LHCN-M2 (cell line): ENCODE measurements around the gene STX18. TPM values are rescaled to one million over a fixed set of nuclear protein-coding genes. Genes with fewer than 3 reads are reported as not detected.
"Not testable (repeated sequence)": the region's sequence is repeated elsewhere in the genome, so short reads cannot be mapped to it uniquely, and the experiment has no call there.

Experiments used
- DNase-seq: peaks from one replicate; pipeline ENCODE4 v3.0.0-alpha.2; 2012; ENCODE audit warnings: low read depth
- total RNA-seq: library from RNA; depleted of rRNA; stranded (reverse); fragments of >200 nt; gene quantifications from 2 replicates; pipeline ENCODE4 v1.2.3, GENCODE V29; 2014

The STX18 gene
- total RNA-seq, 1 experiment from 2014 or later: 22.7 TPM

DNA sequence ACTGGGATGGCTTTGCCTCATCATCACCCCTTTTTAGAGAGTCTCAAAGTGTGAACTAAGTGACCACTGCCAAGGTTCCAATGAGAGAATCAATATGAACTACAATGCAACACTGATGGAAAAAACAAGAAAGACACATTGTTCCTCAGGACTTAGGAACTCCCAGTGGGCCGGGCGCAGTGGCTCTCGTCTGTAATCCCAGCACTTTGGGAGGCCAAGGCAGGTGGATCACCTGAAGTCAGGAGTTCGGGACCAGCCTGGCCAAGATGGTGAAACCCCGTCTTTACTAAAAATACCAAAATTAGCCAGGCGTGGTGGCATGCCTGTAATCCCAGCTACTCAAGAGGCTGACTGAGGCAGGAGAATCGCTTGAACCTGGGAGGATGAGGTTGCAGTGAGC lies 119.7 kb downstream of the STX18 start:
- DNase-seq: not testable (repeated sequence)

DNA sequence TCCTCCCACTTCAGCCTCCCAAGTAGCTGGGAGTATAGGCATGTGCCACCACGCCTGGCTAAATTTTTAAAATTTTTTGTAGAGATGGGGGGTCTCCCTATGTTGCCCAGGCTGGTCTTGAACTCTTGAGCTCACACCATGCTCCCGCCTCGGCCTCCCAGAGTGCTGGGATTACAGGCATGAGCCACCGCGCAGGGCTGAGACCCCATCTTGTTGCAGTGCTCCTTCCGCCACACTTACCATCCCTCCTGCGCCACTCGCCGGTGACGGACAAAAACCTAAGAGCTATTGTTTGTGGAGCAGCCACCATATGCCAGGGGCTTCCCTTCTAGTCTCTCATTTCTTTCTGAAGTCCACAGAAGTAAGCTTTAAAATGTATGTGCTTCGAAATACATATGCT lies 120.5 kb downstream of the STX18 start:
- no peak for DNase-seq

DNA sequence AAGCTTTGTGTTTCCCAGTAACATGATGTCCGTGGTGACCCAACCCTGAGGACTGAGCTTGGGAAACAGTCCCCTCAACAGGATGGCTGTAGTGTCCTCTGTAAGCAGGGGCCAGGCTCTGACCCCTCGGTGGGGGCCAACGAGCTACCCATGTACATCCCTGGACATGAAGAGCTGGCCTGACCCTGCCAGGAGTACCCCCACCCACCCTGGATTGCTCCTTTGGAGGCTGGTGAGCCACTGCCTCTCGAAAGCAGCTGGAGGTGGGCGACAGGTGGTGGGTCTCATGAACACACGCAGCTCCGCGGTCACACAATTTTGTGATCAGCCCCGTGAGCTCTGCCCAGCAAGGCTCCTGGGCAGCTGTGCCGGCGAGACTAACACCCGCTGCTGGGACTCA lies 121.4 kb downstream of the STX18 start:
- DNase-seq: no peak

DNA sequence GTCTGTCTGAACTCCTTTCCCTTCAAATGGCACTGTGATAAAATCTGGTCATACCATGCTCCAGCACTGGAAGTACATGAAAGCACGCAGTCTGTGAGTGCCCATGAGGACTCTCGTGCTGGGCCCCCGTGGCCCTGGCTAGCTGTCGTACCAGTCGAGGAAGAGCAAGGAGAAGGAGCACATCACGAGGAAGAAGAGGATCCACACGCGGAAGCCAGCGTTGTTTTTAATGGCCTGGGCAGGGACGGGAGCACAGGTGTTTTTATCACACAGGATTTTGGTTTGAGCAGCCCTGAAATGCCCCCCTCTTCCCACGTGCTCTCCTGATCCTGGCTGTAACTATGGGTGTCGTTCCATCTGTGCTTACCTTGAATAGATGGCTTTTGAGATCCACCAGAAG lies 122.0 kb downstream of the STX18 start:
- DNase-seq: no peak

DNA sequence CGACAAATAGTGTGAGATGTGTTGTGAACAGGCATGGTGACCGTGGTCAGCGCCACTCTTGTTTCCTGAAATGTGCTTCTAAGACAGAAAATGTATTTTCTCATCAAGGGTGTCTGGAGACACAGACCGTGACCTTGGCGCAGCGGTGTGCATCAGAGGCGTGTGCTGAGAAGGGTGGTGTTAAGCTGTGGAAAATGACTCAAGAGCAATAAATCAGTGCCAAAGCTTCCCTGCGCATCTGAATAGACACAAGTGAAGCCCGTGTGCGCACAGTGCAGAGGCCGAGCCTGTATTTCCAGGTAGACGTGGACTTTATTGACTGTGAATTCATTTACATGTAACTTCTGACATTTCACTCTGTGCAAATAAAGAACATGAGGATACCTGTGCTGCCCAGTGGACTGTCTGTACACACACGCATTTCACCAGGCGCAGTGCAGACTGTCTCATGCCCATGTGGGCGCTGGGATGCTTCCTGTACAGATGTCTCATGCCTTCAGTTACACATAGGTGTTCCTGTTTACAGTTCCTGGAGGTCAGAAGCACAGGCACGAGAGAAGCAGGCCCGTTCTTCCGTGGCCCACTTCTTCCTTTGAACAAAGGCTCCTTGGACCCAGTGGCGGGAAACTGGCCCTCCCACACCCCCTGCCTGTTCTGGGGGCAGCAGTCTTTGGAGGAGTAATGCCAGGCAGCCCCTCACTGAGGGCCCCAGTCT lies 123.0 kb downstream of the STX18 start:
- no peak for DNase-seq

DNA sequence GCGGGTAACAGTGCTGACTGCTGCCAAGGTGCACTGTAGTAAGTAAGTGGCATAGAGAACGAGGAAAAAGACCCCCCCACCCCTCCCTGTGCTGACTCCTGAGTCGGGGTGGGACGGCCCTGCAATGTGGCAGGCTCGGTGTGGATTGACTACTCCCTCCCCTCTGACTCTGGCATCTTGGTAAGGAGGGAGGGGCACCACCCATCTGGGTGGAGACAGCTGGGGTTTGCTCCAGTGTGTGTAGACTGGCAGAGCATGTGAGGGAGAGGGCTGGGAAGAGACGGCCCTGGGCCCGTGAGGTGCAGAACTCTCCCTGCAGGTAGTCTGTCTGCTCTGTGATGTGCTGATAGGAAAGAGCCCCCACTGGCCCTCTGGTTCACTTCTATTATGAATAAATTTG lies 124.0 kb downstream of the STX18 start:
- DNase-seq: no peak

DNA sequence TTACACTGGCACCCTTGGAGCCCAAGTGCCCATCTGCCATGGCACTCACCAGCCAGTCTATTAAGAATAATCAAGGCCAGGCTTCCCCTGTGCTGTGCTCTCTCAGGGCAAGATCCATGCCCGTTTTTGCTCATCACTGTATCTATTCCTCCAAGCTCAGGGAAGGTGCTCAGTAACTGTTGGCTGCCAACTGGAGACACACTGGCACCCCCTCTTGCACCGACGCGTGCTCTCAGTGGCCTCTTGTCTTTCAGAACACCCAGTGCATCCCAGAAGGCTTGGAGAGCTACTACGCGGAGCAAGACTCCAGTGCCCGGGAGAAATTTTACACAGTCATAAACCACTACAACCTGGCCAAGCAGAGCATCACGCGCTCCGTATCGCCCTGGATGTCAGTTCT lies 124.9 kb downstream of the STX18 start:
- DNase-seq: no peak

DNA sequence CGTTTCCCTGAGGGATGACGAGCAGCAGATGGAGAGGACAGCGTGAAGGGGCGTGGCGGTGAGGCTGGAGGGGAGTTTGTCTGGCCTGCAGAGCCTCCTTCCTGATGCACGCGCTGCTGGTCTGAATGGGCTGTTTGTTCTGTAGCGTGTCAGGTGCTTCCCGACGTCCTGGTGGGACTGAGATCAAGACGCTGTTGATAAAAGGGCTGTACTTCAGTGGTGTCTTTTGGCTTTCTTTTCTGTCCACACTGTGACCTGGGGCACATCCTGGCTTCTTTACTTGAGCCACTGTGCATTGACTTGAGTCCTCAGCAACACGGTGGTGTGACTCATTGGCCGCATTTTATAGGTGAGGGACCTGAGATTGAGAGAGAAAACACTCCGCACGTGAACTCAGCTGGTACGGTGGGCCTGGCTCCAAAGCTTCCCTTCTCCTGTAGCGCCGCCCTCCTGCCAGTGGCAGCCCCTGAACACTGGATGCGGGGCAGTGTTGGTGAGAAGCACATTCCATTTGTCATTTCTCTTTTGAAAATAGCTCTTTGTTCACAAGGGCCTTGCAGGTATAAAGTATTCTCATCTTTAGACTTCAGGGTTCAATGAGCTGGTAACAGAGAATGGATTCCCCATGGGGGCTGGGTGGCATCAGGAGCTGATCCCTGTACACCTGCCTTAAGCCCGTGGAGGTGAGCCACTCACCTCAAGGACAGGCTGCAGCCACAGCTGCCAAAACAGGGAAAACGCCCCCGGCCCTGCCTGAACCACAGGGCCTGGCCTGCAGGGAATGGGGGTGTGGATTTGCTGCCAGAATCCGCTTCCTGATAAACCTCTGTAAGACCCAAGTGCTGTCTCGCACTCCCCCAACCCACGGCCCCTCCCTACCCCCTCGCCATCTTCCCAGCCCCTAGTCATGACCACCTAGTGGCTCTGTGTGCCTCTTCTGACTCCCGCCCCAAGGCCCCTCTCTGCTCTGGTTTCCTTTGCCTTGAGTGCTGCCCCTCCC lies 125.7 kb downstream of the STX18 start:
- DNase-seq: no peak

DNA sequence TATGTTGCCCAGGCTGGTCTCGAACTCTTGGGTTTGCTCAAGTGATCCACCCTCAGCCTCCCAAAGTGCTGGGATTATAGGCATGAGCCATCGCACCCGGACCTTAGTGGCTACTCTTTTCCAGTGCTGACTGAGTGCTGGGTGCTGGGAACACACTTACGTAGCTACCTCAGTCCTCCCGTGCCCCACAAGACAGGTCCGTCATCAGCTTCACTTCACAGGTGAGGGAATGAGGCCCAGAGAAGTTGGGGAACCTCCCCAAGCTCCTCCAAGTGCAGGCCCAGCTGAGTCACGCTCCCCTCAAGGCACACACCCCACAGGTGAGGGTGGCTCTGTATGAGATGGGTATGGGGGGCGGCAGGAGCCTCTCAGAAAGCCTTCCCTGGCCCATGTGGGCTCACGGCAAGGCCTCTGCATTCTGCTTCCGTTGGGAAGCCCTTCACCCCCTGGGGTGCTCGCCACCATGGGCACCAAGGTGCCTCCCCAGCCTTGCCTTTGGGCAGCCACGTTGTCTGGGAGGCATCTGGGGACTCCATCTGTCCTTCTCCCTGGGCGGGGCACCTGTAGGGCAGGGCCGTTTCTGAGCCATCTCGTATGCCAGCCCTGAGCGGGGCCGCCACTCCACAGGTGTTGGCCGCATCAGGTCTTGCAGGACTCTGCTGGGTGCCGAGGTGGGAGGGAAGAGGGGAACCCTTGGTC lies 126.6 kb downstream of the STX18 start:
- DNase-seq: no peak

DNA sequence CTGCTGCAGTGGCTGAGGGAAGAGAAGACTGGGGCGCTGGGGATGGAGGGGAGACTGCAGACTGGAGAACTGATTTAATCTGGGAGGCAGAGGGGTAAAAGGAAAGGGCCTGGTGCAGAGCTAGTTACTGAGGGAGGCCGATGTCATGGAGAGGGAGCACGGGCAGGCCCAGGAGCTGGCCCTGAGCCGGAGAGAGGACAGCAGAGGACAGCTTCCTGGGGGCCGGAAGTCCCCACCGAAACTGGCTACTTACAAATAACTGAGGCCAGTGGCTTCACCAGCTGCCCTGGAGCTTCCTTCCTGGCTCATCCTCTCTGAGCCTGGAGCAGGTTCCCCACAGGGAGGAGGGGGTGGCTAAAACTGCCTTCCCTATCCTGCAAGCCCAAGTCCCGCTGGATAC lies 128.0 kb downstream of the STX18 start:
- DNase-seq: no peak

DNA sequence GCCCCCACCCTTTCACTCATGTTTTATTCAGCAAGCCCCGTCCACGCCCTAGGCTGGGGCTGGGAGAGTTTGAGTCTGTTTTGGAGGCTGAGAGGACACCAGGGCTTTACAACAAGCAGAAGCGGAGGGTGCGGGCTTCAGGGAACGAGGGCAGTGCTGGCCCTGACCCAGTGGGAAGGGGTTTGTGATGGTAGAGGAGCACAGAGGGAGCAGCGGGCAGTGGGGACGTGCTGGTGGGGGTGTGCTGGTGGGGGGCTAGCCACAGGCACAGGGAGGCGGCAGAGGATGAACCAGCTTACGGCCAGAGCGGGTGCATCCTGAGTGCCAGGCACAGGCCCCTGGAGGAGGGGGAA lies 128.5 kb downstream of the STX18 start:
- DNase-seq: no peak

DNA sequence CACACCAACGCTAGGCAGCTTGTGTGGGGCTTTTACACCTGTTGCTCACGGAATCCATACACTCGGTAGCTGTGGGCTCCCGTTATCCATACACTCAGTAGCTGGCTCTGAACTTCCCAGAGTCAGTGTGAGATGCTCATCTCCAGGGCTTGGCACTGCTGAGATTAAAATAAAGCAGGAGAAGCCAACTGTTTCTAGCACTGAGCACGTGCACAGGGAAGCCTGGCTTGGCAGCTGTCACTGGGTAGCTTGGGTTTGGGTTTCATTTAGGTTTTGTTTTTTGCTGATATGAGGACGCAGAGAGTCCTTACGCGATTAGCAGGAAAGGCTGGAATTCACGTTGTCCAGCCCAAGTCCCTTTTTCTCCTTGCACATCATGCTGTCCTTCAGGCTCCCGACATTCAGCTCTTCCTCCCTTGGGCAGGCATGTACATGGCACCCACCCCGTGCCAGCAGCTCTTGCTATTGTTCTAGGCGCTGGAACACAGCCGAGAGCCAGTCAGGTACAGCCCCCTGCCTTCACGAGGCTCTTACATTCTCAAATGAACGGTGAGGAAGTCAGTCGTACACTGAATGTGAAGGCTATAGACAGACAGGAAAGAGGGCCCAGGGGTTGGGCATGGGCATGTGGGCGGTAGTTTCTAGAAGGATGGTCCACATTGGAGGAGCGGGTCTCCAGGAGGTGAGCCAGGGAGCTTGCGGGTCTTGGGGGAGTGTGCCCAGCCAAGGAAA lies 129.0 kb downstream of the STX18 start:
- no peak for DNase-seq

DNA sequence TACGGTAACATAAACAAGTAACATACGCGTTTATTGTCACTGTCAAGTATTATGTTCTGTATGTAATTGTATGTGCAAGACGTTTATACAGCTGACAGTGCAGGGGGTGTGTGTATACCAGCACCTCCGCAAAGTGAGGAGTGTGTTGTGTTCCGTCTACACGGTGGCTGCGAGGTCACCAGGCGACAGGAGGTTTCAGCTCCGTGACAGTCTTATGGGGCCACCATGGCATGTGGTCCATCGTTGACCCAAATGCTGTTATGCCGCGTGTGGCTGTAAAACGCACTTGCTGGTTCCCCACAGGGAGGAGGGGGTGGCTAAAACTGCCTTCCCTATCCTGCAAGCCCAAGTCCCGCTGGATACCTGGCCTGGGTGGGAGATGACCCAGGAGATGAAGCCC lies 129.9 kb downstream of the STX18 start:
- no peak for DNase-seq

DNA sequence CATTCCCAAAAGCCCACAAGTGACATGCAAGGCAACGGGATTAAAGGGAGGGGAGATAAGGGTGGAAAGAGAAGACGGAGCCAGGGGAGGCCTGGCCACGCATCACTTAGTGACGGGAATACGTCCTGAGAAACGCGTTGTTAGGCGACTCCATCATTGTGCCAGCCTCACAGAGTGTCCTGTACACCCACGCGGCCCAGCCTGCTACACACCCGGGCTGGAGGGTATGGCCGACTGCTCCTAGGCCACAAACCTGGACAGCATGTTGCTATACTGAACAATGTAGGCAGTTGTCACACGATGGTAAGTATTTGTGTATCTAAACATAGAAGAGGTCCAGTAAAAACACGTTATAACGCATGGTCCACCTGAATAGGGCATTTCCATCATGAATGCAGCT lies 131.6 kb downstream of the STX18 start:
- no peak for DNase-seq

DNA sequence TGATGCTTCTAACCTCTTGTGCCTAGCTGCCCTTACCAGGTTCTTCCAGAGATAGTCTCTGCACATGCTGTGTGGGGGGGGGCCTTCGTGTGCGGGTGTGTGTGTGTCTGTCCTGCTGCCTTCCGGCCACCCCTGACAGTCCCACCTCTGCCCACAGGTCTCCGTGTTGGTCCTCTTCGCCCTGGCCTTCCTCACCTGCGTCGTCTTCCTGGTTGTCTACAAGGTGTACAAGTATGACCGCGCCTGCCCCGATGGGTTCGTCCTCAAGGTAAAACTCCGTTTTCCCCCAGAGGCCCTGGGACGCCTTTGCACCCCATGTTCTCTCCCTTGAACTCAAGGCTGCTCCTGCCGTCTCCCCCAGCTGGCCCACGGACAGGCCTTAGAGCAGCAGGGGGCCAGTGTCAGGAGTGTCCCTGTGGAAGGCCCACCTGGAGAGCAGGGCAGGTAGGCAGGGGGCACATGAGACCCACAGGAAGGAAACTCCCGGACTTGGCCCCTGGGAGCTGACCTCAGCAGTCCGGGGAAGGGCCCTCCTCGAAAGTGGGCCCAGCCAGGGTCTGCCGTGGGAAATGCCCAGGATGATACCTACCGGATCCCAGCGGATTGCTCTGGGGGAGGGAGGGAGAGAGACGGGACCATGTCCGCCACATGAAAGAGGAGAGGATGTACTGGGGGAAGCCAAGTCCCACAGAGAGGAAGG lies 132.3 kb downstream of the STX18 start:
- no peak for DNase-seq

DNA sequence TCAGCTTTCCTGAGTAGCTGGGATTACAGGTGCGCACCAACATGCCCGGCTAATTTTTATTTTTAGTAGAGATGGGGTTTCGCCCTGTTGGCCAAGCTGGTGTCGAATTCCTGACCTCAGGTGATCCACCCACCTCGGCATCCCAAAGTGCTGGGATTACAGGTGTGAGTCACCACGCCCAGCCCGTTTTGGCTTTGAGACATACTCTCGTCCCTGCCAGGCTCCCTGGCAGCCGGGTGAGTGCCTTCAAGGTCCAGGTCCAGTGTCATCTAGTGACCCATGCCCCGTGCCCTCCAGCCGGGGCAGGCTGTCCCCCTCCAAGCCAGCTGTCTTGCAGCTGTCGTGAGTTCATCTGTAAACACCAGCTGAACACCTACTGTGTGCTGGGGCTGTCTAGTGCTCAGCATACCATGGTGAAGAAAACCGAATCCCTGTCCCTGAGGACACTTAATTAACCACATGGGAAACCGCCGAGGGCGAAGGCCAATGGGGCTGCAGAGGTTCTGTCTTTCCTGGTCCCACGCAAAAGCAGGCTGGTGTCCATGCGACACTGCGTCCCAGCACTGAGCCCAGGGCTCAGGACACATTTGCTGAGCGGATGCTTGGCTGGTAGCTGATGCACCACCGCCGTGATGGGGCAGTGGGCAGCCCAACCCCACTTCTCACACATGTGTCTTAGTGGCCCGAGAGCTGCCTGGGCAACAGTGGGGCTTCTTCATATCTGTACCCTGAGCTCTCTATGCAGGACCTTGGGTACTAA lies 133.1 kb downstream of the STX18 start:
- no peak for DNase-seq

DNA sequence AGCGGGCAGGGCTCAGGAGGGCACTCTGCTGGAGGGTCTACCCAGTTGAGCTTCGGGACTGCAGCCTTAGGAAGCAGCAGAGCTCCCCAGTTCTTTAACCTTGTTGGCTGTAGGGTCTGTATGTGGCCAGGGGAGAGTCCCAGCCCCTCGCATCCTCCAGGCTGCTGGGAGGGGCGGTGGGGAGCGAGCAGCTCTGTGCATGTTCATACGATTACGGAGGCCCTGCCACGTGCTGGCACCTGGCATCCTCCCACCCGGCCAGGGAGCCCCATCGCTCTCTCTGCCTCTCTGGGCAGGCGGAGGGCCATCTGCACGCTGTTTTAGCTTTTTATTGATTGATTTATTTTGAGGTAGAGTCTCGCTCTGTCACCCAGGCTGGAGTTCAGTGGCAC lies 133.7 kb downstream of the STX18 start:
- no peak for DNase-seq

DNA sequence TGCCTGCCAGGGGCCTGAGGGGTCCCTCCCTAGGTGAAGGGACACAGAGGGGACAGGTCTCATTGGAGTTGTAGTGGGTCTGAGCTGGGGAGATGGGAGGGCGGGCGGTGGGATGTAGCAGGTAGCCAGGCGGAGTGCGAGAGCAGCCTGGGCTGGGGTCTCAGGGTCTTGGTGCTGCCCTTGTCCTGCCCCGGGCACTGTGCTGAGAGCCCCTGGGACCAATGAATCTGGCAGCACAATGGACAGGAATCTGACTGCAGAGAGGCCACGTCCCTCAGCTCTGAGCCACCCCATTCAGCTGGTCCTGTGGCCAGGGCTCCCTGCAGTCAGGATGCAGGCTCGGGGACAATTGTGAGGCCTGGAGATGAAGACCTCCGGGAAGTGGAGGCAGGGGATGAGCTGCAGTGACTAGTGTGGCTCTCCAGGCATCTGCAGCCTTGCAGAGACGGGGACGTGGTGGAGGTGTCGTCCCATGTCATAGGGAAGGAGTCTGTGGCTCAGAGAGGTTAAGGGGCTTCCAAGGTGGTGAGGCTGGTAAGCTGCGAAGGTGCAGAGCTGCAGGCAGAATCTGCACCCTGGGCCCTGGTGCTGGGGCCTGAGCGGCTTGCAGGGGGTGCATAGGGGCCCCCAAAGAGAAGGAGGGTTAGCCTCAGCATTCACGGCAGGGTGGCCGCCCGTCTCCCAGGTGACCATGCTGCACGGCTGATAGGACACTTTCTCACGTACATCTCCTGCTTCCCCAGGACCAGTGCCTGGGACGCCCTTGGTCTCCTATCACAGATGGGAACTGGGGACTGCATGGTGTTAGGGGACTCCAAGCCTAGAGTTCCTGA lies 134.3 kb downstream of the STX18 start:
- no peak for DNase-seq
